K562 (cell line): ENCODE results near the gene ARAP1. TPM values are rescaled to one million over a fixed set of nuclear protein-coding genes. Genes with fewer than 3 reads are reported as not detected.
A peak's percentile ranks its signal among the peaks of the same experiment; 100 is the strongest.

Experiments
- ATF1 ChIP-seq, 2 experiments: fragments of 450-650 bp in 1 of 2; IDR thresholded peaks; 2 replicates each; pipeline ENCODE4 v1.6.1; 2016; ENCODE audit warnings: missing compliant biosample characterization in 1 of 2, missing genetic modification characterization in 1 of 2
- ATF7 ChIP-seq: fragments of 450-650 bp; IDR thresholded peaks from 2 replicates; pipeline ENCODE4 v1.7.1; 2014; ENCODE audit warnings: mild to moderate bottlenecking, moderate library complexity
- BHLHE40 ChIP-seq: IDR thresholded peaks from 2 replicates; pipeline ENCODE4 v1.6.1; 2011; ENCODE audit warnings: low read length, improper control_type of control experiment
- CHD4 ChIP-seq: fragments of 200-600 bp; sonication (generic); IDR thresholded peaks from 3 replicates; pipeline ENCODE4 v1.6.1; 2012; ENCODE audit warnings: low read depth, mild to moderate bottlenecking, mixed read lengths, low read length, inconsistent platforms; ENCODE audit not compliant: insufficient read depth, insufficient replicate concordance, poor library complexity, severe bottlenecking
- GATAD2B ChIP-seq: fragments of 450-650 bp; IDR thresholded peaks from 2 replicates; pipeline ENCODE4 v1.6.1; 2017; ENCODE audit warnings: mild to moderate bottlenecking, borderline replicate concordance
- HDAC8 ChIP-seq: fragments of 450-650 bp; IDR thresholded peaks from 2 replicates; pipeline ENCODE4 v1.6.1; 2016; ENCODE audit warnings: mild to moderate bottlenecking, missing genetic modification characterization, moderate library complexity, missing compliant biosample characterization
- HNRNPL ChIP-seq: fragments of 200-400 bp; formaldehyde crosslinking; IDR thresholded peaks from 2 replicates; pipeline ENCODE4 v1.6.1; 2017; ENCODE audit warnings: low read depth, mild to moderate bottlenecking, low read length
- L3MBTL2 ChIP-seq: fragments of 450-650 bp; IDR thresholded peaks from 2 replicates; pipeline ENCODE4 v1.6.1; 2016; ENCODE audit warnings: mild to moderate bottlenecking, moderate library complexity
- MBD2 ChIP-seq: sonication (generic); IDR thresholded peaks from 2 replicates; pipeline ENCODE4 v1.6.1; 2016; ENCODE audit warnings: low read depth, borderline replicate concordance
- MTA1 ChIP-seq: fragments of 450-650 bp; IDR thresholded peaks from 2 replicates; pipeline ENCODE4 v1.6.1; 2017; ENCODE audit warnings: borderline replicate concordance
- MTF1 ChIP-seq: fragments of 250-450 bp; sonication (Bioruptor Pico); IDR thresholded peaks from 2 replicates; pipeline ENCODE4 v1.9.0; 2021; ENCODE audit warnings: moderate library complexity, mild to moderate bottlenecking, inconsistent platforms, borderline replicate concordance
- POLR2A ChIP-seq: fragments of 450-650 bp; conservative IDR thresholded peaks from 2 replicates; pipeline ENCODE4 v1.6.1; 2016
- RNF2 ChIP-seq: sonication (generic); IDR thresholded peaks from 2 replicates; pipeline ENCODE4 v1.6.1; 2016
- SMAD4 ChIP-seq: fragments of 250-450 bp; sonication (Bioruptor Pico); conservative IDR thresholded peaks from 2 replicates; pipeline ENCODE4 v1.8.0; 2021; ENCODE audit warnings: inconsistent platforms, mild to moderate bottlenecking, moderate library complexity
- SMARCC2 ChIP-seq: fragments of 450-650 bp; IDR thresholded peaks from 2 replicates; pipeline ENCODE4 v1.6.1; 2017; ENCODE audit warnings: antibody characterized with exemption, moderate library complexity, mild to moderate bottlenecking, low read depth
- TCF3 ChIP-seq: sonication (generic); formaldehyde crosslinking; IDR thresholded peaks from 2 replicates; pipeline ENCODE4 v1.4.0; 2020; ENCODE audit warnings: mild to moderate bottlenecking, missing genetic modification reagents
- ZNF324 ChIP-seq: fragments of 250-450 bp; sonication (Bioruptor Pico); IDR thresholded peaks from 2 replicates; pipeline ENCODE4 v1.4.0; 2020; ENCODE audit warnings: mild to moderate bottlenecking
- ZNF449 ChIP-seq: fragments of 250-450 bp; sonication (Bioruptor Pico); IDR thresholded peaks from 2 replicates; pipeline ENCODE4 v1.8.0; 2022; ENCODE audit warnings: moderate library complexity, mild to moderate bottlenecking, inconsistent platforms
- ZSCAN29 ChIP-seq: fragments of 450-650 bp; IDR thresholded peaks from 2 replicates; pipeline ENCODE4 v1.6.1; 2017
- polyA plus RNA-seq, 8 experiments: library from polyadenylated mRNA; depleted of rRNA in 4 of 8; stranded (reverse) in 5 of 8; unstranded in 3 of 8; fragments of >200 nt; fragmentation: Nextera tagmentation in 2 of 8; fragmentation: Illumina TruSeq in 1 of 8; extraction: Ambion mirVana in 2 of 8; extraction: Trizol in 1 of 8; gene quantifications; 2 replicates each; pipeline versions ENCODE4 v1.2.1 to v1.2.3, GENCODE V29; 2011 to 2014; ENCODE audit warnings: inconsistent platforms in 1 of 8, missing spikeins in 1 of 8
- total RNA-seq, 7 experiments: library from RNA; depleted of rRNA in 6 of 7; stranded (reverse); fragments of >200 nt in 6 of 7; fragmentation: Illumina TruSeq in 2 of 7; extraction: Trizol in 2 of 7; gene quantifications; 2 replicates each; pipeline versions ENCODE4 v1.2.1 to v1.2.3, GENCODE V29; 2011 to 2021; ENCODE audit warnings: low replicate concordance in 1 of 7
- TF ChIP-seq, protein P1 (sequence below), 2 experiments: fragments of 200-800 bp in 1 of 2; sonication (Bioruptor generic) in 1 of 2; sonication (generic) in 1 of 2; formaldehyde crosslinking in 1 of 2; IDR thresholded peaks in 1 of 2; conservative IDR thresholded peaks in 1 of 2; 2 replicates each; pipeline versions ENCODE4 v1.5.0 to v1.6.1; 2016 to 2020; ENCODE audit warnings: missing compliant biosample characterization in 1 of 2, missing genetic modification characterization in 1 of 2, missing genetic modification reagents in 1 of 2
- TF ChIP-seq, protein P2 (sequence below): IDR thresholded peaks from 2 replicates; pipeline ENCODE4 v1.6.1; 2012; ENCODE audit warnings: low read depth, low read length, improper control_type of control experiment, borderline replicate concordance
- TF ChIP-seq, protein P3 (sequence below), 2 experiments: fragments of 450-650 bp; IDR thresholded peaks; 2 replicates each; pipeline ENCODE4 v1.6.1; 2016

The ARAP1 gene
- total and polyA plus RNA-seq, 9 of the 15 experiments (the other 6 are each of a cell fraction or from before 2014, with no cell fraction given) = 0.23 to 67.0 (median 24.6) TPM

DNA sequence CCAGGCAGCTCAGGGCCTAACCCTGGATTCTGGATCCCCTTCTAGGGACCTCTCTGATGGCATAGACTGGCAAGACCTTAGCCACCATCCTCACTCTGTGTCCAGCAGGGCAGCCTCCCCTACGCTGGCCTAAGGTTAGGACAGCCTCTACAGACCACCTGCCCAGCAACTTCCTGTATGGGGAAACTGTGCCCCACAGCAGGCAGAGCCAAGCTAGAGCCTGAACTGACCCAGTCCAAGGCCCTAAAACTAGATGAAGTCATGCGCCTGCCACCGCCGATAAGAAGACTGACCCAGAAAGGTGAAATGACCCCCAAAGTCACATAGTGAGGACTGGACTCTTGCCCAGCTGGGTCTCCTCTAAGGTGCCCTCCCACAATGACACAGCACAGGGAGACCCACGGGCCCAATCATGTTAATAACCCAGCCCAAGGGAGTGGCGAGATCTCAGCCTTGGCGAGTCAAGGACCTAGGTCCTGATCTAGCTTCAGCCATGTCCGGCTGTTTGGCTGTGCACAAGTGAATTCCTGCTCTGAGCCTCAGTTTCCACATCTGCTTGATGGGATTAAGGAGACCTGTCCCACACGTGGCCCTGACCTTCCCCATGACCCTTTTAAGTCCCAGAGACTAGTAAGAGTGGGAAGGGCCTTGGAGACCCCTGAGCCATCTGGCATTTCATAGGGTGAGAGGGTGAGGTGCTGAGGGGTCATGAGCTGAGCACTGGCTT is 24.1 kb upstream of the ARAP1 start (continued):
- TF ChIP-seq, protein P1, sequence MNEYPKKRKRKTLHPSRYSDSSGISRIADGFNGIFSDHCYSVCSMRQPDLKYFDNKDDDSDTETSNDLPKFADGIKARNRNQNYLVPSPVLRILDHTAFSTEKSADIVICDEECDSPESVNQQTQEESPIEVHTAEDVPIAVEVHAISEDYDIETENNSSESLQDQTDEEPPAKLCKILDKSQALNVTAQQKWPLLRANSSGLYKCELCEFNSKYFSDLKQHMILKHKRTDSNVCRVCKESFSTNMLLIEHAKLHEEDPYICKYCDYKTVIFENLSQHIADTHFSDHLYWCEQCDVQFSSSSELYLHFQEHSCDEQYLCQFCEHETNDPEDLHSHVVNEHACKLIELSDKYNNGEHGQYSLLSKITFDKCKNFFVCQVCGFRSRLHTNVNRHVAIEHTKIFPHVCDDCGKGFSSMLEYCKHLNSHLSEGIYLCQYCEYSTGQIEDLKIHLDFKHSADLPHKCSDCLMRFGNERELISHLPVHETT (CRISPR knock-in tag; conservative IDR thresholded peaks at IDR 0.05 in 1 of 2, IDR thresholded peaks at IDR 0.05 in 1 of 2) = peak in 1 of 2 experiments; percentile 86; a peak in 2 of 4 replicates
- TF ChIP-seq SMARCC2 (peak; percentile 87), MTF1 (CRISPR knock-in tag) (0 out of 2 replicates have a peak, but pooled peaks have one; percentile 31), GATAD2B (peak; percentile 85; the same call in 1 of the 2 replicates), TCF3 (CRISPR knock-in tag) (peak; percentile 93), POLR2A (peak; percentile 92), CHD4 (peak; percentile 83), HNRNPL (peak; percentile 63; the same call in 1 of the 2 replicates), RNF2 (peak; percentile 77), ZNF324 (CRISPR knock-in tag) (0 out of 2 replicates have a peak, but pooled peaks have one; percentile 57), ZSCAN29 (peak; percentile 65; the same call in 1 of the 2 replicates), ZNF449 (CRISPR knock-in tag) (peak; percentile 66; the same call in 1 of the 2 replicates), ATF1 (CRISPR knock-in tag; IDR thresholded peaks at IDR 0.05) (no peak), ATF1 (tag; IDR thresholded peaks at IDR 0.05) (peak; percentile 56; the same call in 1 of the 2 replicates), HDAC8 (tag) (peak; percentile 77), MTA1 (peak; percentile 17; the same call in 1 of the 2 replicates), MBD2 (peak; percentile 59; the same call in 1 of the 2 replicates), L3MBTL2 (peak; percentile 66), BHLHE40 (peak; percentile 23; the same call in 1 of the 2 replicates), ATF7 (peak; percentile 95), SMAD4 (CRISPR knock-in tag) (peak; percentile 88)
- TF ChIP-seq, protein P2, sequence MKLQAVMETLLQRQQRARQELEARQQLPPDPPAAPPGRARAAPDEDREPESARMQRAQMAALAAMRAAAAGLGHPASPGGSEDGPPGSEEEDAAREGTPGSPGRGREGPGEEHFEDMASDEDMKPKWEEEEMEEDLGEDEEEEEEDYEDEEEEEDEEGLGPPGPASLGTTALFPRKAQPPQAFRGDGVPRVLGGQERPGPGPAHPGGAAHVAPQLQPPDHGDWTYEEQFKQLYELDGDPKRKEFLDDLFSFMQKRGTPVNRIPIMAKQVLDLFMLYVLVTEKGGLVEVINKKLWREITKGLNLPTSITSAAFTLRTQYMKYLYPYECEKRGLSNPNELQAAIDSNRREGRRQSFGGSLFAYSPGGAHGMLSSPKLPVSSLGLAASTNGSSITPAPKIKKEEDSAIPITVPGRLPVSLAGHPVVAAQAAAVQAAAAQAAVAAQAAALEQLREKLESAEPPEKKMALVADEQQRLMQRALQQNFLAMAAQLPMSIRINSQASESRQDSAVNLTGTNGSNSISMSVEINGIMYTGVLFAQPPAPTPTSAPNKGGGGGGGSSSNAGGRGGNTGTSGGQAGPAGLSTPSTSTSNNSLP = 0 out of 2 replicates have a peak, but pooled peaks have one; percentile 57
- TF ChIP-seq, protein P3, sequence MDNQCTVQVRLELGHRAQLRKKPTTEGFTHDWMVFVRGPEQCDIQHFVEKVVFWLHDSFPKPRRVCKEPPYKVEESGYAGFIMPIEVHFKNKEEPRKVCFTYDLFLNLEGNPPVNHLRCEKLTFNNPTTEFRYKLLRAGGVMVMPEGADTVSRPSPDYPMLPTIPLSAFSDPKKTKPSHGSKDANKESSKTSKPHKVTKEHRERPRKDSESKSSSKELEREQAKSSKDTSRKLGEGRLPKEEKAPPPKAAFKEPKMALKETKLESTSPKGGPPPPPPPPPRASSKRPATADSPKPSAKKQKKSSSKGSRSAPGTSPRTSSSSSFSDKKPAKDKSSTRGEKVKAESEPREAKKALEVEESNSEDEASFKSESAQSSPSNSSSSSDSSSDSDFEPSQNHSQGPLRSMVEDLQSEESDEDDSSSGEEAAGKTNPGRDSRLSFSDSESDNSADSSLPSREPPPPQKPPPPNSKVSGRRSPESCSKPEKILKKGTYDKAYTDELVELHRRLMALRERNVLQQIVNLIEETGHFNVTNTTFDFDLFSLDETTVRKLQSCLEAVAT (IDR thresholded peaks at IDR 0.05) = peak in 1 of 2 experiments; percentile 7; a peak in 1 of 4 replicates
